Mesendoderm (in vitro differentiated cells): ENCODE data around the gene ZNF841.
"Not testable (repeated sequence)": the region's sequence is repeated elsewhere in the genome, so short reads cannot be mapped to it uniquely, and the experiment has no call there.

ENCODE experiments used
- DNase-seq: peaks from one replicate; pipeline ENCODE4 v3.0.0; 2013
- H2AK5ac ChIP-seq: 2 replicates; pipeline ENCODE4 v1.6.1; 2013; ENCODE audit warnings: low read length, inconsistent platforms
- H2BK120ac ChIP-seq: 2 replicates; pipeline ENCODE4 v1.6.1; 2013; ENCODE audit warnings: low read depth, mild to moderate bottlenecking, low read length, moderate library complexity, mixed read lengths
- H2BK15ac ChIP-seq: replicated peaks from 2 replicates; pipeline ENCODE4 v1.6.1; 2013; ENCODE audit warnings: low read depth, mild to moderate bottlenecking, moderate library complexity
- H2BK5ac ChIP-seq: 2 replicates; pipeline ENCODE4 v1.6.1; 2013; ENCODE audit warnings: low read length, inconsistent platforms
- H3K18ac ChIP-seq: 2 replicates; pipeline ENCODE4 v1.6.1; 2013; ENCODE audit warnings: mild to moderate bottlenecking, low read length, mixed read lengths
- H3K23ac ChIP-seq: one replicate; pipeline ENCODE4 v1.6.1; 2013; ENCODE audit warnings: low read length
- H3K27ac ChIP-seq: 2 replicates; pipeline ENCODE4 v1.5.1; 2013; ENCODE audit warnings: low read depth, mild to moderate bottlenecking, inconsistent platforms, low read length, moderate library complexity
- H3K27me3 ChIP-seq: 2 replicates; pipeline ENCODE4 v1.6.1; 2013; ENCODE audit warnings: low read length, control low read depth, mild to moderate bottlenecking, inconsistent platforms; ENCODE audit not compliant: insufficient read depth, poor library complexity
- H3K36me3 ChIP-seq: 2 replicates; pipeline ENCODE4 v1.6.1; 2013; ENCODE audit warnings: low read length, inconsistent platforms; ENCODE audit not compliant: control insufficient read depth, insufficient read depth
- H3K4ac ChIP-seq: one replicate; pipeline ENCODE4 v1.6.1; 2013; ENCODE audit warnings: low read depth, mild to moderate bottlenecking, low read length, moderate library complexity
- H3K4me1 ChIP-seq: 2 replicates; pipeline ENCODE4 v1.6.1; 2013; ENCODE audit warnings: low read depth, low read length, inconsistent platforms; ENCODE audit not compliant: control insufficient read depth
- H3K4me2 ChIP-seq: 2 replicates; pipeline ENCODE4 v1.6.1; 2013; ENCODE audit warnings: low read length
- H3K4me3 ChIP-seq: 2 replicates; pipeline ENCODE4 v1.5.1; 2013; ENCODE audit warnings: mild to moderate bottlenecking, low read length
- H3K56ac ChIP-seq: one replicate; pipeline ENCODE4 v1.6.1; 2013; ENCODE audit warnings: low read length
- H3K79me1 ChIP-seq: 2 replicates; pipeline ENCODE4 v1.6.1; 2013; ENCODE audit warnings: low read length, inconsistent platforms
- H3K79me2 ChIP-seq: 2 replicates; pipeline ENCODE4 v1.6.1; 2013; ENCODE audit warnings: mild to moderate bottlenecking, low read length; ENCODE audit not compliant: control insufficient read depth, insufficient read depth
- H3K9ac ChIP-seq: 2 replicates; pipeline ENCODE4 v1.6.1; 2013; ENCODE audit warnings: low read length, inconsistent platforms
- H4K5ac ChIP-seq: one replicate; pipeline ENCODE4 v1.6.1; 2013; ENCODE audit warnings: low read length
- H4K8ac ChIP-seq: one replicate; pipeline ENCODE4 v1.6.1; 2013; ENCODE audit warnings: low read depth, mild to moderate bottlenecking, control low read depth, low read length, moderate library complexity
- WGBS: extraction: QIAGEN DNeasy Blood & Tissue Kit; methylation state at CpG from one replicate; pipeline ENCODE4 v1.1.7; 2013; ENCODE audit warnings: low lambda C conversion rate, missing lambda C conversion rate; ENCODE audit not compliant: insufficient coverage; ENCODE audit errors: extremely low coverage; 5-methylcytosine and 5-hydroxymethylcytosine counted together

The ZNF841 gene

DNA sequence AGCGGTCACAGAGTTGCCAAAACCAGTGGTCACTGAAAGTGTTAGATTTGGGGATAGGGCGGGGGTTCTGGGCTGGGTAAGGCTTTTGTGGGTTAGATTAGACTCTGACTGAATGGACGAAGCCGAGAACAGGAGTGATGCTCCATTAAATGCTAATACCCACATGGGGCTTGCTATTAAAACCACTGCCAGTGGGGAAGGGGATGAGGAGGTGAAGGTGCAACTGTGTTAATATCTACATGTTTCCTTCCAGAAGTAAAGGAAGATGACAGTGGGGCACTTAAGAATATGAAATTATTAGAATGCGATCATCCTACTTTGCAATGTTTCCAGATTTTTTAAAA is 66.8 kb downstream of the ZNF841 start:
- Histone ChIP-seq H3K79me2 (peaks cover 8% of the 10 kb centered on the region), H3K4ac (peak overlapping the region; percentile 37), H2BK15ac (peak overlapping the region; percentile 66), H3K79me1 (peaks cover 6% of the 10 kb centered on the region), H2BK5ac (no peak overlapping the region), H3K18ac (peak overlapping the region; percentile 2), H3K4me2 (peak overlapping the region; percentile 4), H3K4me1 (peaks cover 4% of the 10 kb centered on the region), H3K9ac (peak overlapping the region; percentile 93), H2BK120ac (no peak overlapping the region), H4K8ac (no peak overlapping the region), H2AK5ac (no peak overlapping the region), H3K36me3 (peaks cover 1% of the 10 kb centered on the region), H3K56ac (peak overlapping the region; percentile 97), H3K4me3 (peak overlapping the region; percentile 88), H3K27ac (no peak overlapping the region), H3K23ac (no peak overlapping the region), H4K5ac (no peak overlapping the region), H3K27me3 (no peaks in the 10 kb centered on the region)
- no CpG with 5 or more reads among the region's 5 CpGs for WGBS
- no peak for DNase-seq

GRCh38 chr19:52028027-52028779 is 67.4 kb downstream of the ZNF841 start, which contains the start of gene ZNF614:
TSS of gene ZNF614 (minus strand) at chr19:52028379. CDS start at chr19:52025745, 2,634 bp downstream.
- peak within 1 kb of the TSS; percentile 81 for H2BK5ac ChIP-seq
- H3K4me2 ChIP-seq, result peak within 1 kb of the TSS; percentile 64
- H3K18ac ChIP-seq, result peak within 1 kb of the TSS; percentile 47
- WGBS, result no CpG with 5 or more reads among the region's 53 CpGs
- peaks cover 8% of the 10 kb centered on the region for H3K79me2 ChIP-seq
- H3K27me3 ChIP-seq, result no peaks in the 10 kb centered on the region
- peak within 1 kb of the TSS; percentile 81 for H4K8ac ChIP-seq
- H3K4me1 ChIP-seq, result peaks cover 4% of the 10 kb centered on the region
- H2AK5ac ChIP-seq, result peak within 1 kb of the TSS; percentile 29
- peak within 1 kb of the TSS; percentile 62 for H3K27ac ChIP-seq
- no peak within 1 kb of the TSS for H4K5ac ChIP-seq
- H3K79me1 ChIP-seq, result peaks cover 7% of the 10 kb centered on the region
- H3K56ac ChIP-seq, result peak within 1 kb of the TSS; percentile 97
- H3K9ac ChIP-seq, result peak within 1 kb of the TSS; percentile 93
- no peak within 1 kb of the TSS for H2BK120ac ChIP-seq
- DNase-seq, result peak; percentile 94
- H3K36me3 ChIP-seq, result peaks cover 5% of the 10 kb centered on the region
- peak within 1 kb of the TSS; percentile 88 for H3K4me3 ChIP-seq
- peak within 1 kb of the TSS; percentile 49 for H3K4ac ChIP-seq
- H3K23ac ChIP-seq, result no peak within 1 kb of the TSS
- H2BK15ac ChIP-seq, result peak within 1 kb of the TSS; percentile 66

DNA sequence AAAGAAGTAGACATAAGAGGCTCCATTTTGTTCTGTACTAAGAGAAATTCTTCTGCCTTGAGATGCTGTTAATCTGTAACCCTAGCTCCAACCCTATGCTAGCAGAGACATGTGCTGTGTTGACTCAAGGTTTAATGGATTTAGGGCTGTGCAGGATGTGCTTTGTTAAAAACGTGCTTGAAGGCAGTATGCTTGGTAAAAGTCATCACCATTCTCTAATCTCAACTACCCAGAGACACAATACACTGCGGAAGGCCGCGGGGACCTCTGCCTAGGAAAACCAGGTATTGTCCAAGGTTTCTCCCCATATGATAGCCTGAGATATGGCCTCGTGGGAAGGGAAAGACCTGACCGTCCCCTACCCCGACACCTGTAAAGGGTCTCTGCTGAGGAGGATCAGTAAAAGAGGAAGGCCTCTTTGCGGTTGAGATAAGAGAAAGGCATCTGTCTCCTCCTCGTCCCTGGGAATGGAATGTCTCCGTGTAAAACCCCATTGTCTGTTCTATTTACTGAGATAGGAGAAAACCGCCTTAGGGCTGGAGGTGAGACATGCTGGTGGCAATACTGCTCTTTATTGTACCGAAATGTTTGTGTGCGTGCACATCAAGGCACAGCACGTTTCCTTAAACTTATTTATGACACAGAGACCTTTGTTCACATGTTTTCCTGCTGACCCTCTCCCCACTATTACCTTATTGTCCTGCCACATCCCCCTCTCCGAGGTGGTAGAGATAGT is 69.1 kb downstream of the ZNF841 start:
- no CpG with 5 or more reads among the region's 15 CpGs for WGBS

DNA sequence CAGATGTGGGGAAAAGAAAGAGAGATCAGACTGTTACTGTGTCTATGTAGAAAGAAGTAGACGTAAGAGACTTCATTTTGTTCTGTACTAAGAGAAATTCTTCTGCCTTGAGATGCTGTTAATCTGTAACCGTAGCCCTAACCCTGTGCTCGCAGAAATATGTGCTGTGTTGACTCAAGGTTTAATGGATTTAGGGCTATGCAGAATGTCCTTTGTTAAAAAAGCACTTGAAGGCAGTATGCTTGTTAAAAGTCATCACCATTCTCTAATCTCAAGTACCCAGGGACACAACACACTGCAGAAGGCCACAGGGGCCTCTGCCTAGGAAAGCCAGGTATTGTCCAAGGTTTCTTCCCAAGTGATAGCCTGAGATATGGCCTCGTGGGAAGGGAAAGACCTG is 71.1 kb downstream of the ZNF841 start:
- peaks cover 12% of the 10 kb centered on the region for H3K79me1 ChIP-seq
- H4K5ac ChIP-seq, H3K27ac ChIP-seq, H3K56ac ChIP-seq, H2BK15ac ChIP-seq, H3K4me2 ChIP-seq, H3K79me2 ChIP-seq, H3K9ac ChIP-seq, H2AK5ac ChIP-seq, H3K4ac ChIP-seq, H3K23ac ChIP-seq, H2BK120ac ChIP-seq, H4K8ac ChIP-seq, H2BK5ac ChIP-seq, H3K18ac ChIP-seq, H3K27me3 ChIP-seq, H3K4me3 ChIP-seq, H3K4me1 ChIP-seq: not testable (repeated sequence)
- peak; percentile 13 for DNase-seq
- peaks cover 12% of the 10 kb centered on the region for H3K36me3 ChIP-seq
- no CpG with 5 or more reads among the region's 4 CpGs for WGBS

More for the DNA sequence above, 69.1 kb downstream of the ZNF841 start:
- H3K36me3 ChIP-seq, H3K9ac ChIP-seq, H3K4ac ChIP-seq, H3K27me3 ChIP-seq, H3K79me1 ChIP-seq, H2BK15ac ChIP-seq, H3K23ac ChIP-seq, H3K18ac ChIP-seq, H3K4me1 ChIP-seq, H2BK120ac ChIP-seq, H2AK5ac ChIP-seq, H4K8ac ChIP-seq, H3K4me3 ChIP-seq, H3K79me2 ChIP-seq, H4K5ac ChIP-seq, H3K4me2 ChIP-seq, H3K56ac ChIP-seq, H2BK5ac ChIP-seq: not testable (repeated sequence)
- peak; percentile 91 for DNase-seq
- peak overlapping the region; percentile 62 for H3K27ac ChIP-seq

- whole genome bisulfite sequencing, result no CpG with 5 or more reads among the region's 15 CpGs
- H2BK15ac ChIP-seq, result no peak overlapping the region
- no peak overlapping the region for H3K27ac ChIP-seq
- H3K79me1 ChIP-seq, result peaks cover 10% of the 10 kb centered on the region
- no peak overlapping the region for H2AK5ac ChIP-seq
- peaks cover 16% of the 10 kb centered on the region for H3K36me3 ChIP-seq
- no peak overlapping the region for H3K4me3 ChIP-seq
- no peak overlapping the region for H2BK120ac ChIP-seq
- H3K4me2 ChIP-seq, result no peak overlapping the region
- H3K4ac ChIP-seq, result no peak overlapping the region
- no peak overlapping the region for H3K56ac ChIP-seq
- no peak overlapping the region for H3K23ac ChIP-seq
- H3K27me3 ChIP-seq, result no peaks in the 10 kb centered on the region
- H3K9ac ChIP-seq, result no peak overlapping the region
- no peak overlapping the region for H4K5ac ChIP-seq
- no peak overlapping the region for H2BK5ac ChIP-seq
- peaks cover 1% of the 10 kb centered on the region for H3K4me1 ChIP-seq
- no peak for DNase-seq
- no peak overlapping the region for H4K8ac ChIP-seq
- H3K18ac ChIP-seq, result no peak overlapping the region
- H3K79me2 ChIP-seq, result peaks cover 3% of the 10 kb centered on the region
Observed at GRCh38 chr19:52022193-52022592, 73.4 kb downstream of the ZNF841 start.
